HG03196 (cell line): ENCODE measurements around the gene ATP6V1D.
"Not testable (repeated sequence)": the region's sequence is repeated elsewhere in the genome, so short reads cannot be mapped to it uniquely, and the experiment has no call there.

ENCODE experiments used
- ATAC-seq: cut with Tn5 transposase; IDR thresholded peaks from one replicate; pipeline ENCODE4 v1.9.1; 2021; ENCODE audit not compliant: unreplicated experiment

Gene ATP6V1D

DNA sequence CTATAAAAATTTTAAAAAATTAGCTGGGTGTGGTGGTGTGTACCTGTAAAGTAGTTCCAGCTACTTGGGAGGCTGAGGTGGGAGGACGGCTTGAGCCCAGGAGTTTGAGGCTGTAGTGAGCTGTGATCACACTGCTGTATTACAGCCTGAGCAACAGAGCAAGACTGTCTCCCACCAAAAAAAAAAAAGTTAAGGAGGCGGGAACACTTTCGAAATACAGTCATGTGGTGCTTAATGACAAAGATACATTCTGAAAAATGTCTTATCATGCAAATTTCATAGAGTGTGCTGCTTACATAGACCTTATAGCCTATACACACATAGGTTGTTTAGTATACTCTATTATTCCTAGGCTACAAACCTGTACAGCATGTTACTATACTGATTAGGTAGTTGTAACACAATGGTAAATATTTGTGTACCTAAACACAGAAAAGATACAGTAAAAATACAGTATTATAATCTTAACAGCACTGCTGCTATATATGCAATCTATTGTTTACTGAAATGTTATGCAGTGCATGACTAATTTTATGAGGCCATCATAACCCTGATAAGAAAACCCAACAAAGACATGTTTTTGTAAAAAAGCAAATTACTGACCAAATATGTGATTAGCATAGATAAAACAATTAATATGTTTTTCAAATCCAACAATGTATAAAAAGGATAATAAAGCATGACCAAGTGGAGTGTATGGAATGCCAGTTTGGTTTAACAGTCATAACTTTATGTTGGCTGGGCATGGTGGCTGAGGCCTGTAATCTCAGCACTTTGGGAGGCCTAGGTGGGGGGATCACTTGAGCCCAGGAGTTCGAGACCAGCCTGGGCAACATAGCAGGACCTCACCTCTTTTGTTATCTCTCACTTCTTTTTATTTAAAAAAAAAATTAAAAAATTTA, 11.9 kb upstream of the ATP6V1D start:
- ATAC-seq = no peak

DNA sequence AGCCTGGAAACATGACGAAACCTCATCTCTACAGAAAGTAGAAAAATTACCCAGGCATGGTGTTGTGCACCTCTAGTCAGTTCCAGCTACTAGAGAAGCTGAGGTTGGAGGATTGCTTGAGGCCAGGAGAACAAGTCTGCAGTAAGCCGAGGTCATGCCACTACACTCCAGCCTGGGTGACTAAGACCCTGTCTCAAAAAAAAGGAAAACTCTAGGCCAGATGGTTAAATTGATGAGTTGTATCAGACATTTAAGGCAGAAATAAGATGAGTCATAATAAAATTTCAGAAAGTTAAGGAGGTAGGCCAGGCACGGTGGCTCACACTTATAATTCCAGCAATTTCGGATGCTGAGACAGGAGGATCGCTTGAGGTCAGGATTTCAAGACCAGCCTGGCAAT, 11.2 kb upstream of the ATP6V1D start:
- no peak for ATAC-seq

DNA sequence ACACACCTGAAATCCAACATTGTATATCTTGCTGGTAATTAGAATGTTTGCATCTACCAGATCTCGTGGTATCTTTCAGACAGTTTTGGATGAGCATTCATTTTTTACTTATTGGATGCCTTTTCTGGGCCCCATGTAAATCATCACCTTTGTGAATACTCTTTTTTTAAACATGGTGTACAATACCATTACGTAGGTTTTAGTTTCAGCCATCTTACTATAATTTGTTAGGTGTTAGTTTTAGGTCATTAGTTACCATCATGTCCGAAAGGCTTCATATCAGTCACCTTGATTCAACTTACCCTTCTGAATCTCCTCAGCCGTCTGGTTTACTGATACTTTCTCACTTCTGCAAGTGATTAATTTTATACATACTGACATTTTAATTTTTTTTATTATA, 5.9 kb upstream of the ATP6V1D start:
- ATAC-seq = no peak

DNA sequence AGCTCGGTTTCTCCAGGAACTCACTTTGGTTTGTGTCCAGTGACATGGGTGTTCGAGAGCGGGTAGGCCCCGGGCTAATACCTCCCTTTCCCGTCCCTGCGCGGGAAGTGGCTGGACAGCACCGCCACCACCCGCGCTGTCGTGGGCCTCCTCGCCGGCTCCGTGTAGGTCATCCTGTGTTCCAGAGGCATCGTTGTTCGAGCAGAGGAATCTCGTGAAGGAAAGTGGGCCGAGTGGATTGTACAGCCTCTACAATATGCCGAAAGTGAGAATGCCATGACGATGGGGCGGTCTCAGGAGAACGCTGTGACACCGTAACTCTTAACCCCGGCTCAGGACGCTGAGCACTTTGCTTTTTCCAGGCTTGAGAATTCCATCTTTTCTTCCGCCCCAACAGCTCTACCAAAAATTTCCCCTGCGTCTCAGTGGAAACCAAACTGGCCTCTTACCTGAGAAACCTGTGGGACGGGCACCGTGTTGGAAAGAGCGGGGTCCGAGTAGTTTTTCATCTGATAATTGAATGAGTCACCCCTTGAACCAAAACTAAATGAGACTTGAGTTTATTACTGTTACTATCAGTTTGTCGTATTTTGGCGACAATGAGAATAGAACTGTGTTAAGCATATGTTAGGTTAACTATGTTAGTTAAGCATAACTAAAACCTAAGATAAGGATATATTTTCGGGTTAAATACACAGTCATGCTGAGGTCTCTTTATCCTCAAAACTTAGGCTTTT, 1.0 kb upstream of the ATP6V1D start:
- ATAC-seq = no peak

DNA sequence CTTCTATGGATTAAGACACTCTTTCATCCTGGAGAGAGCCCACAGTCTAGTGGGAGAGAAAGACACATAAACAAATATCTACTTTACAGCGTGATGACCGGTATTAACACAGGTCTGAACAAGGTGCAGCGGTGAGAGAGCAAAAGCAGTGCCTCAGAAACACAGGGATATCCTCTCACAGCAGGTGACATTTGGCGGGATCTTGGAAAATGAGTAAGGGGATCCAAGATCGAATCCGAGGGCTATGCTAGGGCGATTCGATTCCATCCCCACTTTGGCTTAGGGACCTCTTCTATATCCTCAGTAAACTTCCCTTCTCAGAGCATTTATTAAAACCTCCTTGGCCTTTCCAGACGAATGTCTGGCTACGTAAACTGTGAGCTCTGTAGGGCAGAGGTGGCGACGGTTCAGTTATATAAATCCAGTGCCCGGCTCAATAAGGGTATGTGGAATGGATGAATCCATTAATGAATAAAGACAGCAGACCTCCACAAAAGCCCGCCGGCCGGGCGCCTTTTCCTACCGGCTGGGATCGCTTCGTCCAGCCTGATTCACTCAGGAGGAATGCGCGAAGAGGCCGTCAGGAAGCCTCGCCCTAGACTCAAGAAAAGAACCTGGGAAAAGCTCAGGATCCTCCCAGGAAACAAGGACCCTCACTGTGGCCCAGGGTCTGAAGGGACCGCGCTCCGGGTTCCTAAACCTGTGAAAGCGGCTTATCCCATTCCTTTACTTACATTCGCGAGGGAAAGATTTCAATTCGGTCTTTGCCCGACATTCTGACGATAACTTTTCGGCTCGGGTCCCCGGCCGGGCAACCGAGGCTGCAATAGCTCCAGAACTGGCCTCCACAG, 455 bp downstream of the ATP6V1D start:
- peak; percentile 1 for ATAC-seq

DNA sequence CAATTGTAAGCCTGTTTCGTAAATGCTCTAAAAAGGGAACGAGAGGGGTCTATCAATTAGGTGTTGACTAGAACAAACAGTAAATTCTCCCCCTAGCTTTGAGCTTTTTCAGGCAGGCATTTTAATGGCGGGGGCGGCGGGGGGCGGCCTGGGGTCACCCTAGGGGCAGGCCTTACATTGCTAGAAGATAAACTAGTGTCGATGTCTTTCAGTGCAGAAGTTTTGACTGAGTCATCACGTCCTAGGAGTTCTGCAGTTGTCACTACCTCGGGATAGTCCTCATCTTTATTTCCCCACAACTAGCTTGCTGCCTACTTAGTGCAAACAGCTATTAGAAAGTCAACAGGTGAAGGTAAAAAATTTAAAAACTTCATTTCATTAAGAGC, 1.6 kb downstream of the ATP6V1D start:
- ATAC-seq = no peak

DNA sequence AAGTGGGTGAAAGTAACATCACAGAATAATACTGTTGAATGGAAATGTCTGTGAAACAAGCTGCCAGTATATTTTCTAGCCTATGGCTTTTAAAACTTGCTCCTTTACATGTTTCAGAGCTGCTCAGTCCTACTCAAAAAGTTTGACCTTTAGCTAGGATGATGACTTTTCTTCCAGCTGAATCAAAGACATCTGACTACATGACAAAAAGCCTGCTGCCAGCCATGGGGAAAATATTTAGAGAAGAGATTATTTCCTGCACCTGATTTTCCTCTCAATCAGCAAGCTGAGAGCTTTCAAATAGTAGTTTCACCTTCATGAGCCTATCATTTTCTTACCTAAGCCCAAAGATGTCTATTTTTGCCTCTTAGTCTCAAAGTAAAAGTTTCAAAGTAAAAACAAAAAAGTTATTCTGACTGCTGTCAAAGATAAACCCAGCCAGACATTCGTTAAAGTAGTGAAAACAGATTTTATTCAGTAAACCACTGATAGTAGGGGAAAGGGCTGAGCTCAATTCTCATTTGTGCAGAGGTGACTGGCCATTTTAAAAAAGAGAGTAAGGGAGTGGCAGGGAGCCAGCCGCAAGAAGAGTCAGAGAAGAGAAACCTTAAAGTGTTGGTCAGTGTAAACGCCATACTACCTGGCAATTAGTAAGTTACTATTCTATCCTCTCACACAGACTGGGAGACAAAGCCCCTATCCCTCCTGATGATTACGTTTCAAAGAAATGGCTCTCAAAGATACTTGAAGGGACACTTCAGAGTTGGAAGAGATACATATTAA, 2.2 kb downstream of the ATP6V1D start:
- ATAC-seq = no peak

DNA sequence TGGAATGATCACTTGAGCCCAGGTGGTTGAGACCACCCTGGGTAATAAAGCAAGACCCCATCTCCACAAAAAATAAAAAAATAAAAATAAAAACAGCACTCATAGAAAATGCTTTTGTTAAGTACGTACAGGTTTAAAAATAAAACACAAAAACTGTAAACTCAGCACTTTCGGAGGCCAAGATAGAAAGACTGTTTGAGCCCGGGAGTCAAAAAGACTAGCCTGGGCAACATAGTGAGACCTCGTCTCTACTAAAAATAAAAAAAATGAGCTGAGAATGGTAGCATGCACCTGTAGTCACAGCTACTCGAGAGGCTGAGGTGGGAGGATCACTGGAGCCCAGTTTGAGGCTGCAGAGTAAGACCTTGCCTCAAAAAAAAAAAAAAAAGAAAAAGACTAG, 7.5 kb downstream of the ATP6V1D start:
- no peak for ATAC-seq

DNA sequence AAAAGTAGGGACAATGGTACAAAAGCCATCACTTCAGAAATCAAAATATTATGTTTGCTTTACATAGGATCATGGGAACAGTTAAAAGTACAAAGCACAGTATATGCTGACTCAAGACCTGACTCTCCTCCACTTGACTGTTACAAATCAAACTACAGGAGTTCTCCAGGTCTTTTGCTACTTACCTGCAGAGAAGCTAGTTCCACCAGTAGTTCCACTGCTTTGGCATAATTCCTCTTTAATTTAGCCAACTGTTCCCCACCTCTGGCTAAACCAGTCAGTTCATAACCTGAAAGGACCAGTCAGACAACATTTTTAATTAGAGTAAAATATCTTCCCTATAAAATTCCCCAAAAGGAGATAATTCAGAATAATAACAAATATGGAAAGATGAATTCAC, 14.0 kb downstream of the ATP6V1D start:
- ATAC-seq = no peak

DNA sequence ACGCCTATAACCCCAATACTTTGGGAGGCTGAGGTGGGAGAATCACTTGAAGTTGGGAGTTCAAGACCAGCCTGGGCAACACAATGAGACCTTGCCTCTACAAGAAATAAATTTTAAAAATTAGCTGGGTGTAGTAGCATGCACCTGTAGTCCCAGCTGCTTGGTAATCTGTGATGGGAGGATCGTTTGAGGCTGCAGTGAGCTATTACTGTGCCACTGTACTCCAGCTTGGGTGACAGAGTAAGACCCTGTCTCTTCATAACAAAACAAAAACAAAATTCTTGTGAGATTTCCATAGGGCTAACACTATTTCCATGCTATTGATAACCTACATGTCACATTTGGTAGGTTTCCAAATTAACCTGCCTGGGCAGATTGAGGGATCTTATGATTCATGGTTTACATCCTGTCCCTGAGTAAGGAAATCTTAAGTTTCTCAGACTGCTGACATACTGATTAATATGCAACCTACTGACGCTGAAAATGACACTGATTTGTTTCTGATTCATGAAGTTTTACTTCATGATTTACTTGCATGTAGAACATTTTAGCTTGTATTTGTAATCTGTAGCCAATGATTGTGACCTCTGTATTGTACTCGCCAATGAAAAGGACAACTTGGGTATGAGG, 15.9 kb downstream of the ATP6V1D start:
- ATAC-seq = no peak

DNA sequence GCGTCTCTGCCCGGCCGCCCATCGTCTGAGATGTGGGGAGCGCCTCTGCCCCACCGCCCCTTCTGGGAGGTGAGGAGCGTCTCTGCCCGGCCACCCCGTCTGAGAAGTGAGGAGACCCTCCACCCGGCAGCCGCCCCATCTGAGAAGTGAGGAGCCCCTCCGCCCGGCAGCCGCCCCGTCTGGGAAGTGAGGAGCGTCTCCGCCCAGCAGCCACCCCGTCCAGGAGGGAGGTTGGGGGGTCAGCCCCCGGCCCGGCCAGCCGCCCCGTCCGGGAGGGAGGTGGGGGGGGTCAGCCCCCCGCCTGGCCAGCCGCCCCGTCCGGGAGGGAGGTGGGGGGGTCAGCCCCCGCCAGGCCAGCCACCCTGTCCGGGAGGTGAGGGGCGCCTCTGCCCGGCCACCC, 18.4 kb downstream of the ATP6V1D start:
- not testable (repeated sequence) for ATAC-seq

DNA sequence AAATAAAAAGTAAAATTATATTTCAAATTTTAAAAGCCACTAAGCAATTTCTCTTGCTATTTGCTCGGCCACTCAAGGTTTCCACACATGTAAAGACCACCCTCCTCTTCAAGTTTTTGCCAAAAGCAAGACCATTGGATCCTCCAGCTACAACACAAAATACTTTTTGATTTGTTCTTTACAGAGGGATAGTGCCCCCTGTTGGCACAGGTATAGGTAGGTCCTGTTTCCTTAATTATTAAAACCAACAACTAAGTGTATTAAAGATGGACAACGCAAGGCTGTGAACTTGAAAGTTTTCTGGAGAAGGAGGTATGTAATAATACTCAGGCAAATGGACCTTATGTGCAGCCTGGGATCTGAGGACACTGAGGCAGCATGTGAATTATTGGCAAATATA, 23.8 kb downstream of the ATP6V1D start:
- no peak for ATAC-seq

DNA sequence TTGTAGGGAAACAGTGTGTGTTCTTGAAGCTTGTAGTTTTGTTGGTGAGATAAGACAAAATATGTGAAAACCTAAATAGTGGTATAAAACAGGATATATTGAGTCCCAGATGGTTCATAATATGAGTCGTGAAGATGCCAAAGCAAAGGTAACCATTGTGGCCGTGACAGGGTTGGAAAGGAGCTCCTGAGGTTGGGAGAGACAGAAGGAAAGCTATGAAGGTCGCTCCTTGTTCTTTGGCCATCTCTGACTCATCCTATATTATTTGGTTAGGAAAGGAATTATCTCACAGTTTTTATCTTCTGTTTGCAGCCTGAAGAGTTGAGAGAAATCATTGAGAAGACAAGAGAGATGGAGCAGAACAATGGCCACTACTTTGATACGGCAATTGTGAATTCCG, 27.1 kb downstream of the ATP6V1D start:
- no peak for ATAC-seq

DNA sequence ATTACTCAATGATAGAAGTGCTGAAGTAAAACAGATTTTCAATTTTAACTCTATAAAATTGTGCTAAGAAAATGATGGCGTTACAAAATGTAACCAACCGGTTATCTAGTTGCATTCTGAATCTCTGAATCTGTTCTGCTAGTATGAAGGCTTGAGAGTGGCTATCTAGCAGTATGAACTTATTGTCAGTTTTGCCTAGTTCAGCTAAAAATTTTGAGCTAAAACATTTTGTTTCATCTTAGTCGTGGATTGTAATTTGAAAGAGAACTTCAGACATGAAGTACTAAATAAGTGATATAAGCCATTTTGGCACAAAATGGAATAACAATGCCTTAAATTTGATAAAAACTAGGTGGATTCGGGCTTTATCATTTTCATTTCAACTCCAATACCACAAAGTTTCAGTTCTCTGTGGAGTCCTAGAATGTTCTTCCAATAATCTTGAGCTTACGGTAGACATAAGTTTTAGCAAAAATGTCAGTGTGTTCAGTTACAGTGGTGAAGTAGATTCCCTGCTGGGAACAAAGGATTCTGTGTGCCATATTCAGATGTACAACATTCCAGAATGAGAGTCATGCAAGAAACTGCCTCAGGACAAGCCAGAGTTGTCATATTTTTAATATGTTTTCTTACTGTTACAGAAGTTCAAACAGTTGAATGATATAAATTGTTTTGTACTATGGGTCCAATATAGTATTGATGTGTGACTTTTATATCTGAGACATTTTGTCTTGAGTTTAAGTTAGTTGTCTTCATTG, 28.1 kb downstream of the ATP6V1D start:
- no peak for ATAC-seq

DNA sequence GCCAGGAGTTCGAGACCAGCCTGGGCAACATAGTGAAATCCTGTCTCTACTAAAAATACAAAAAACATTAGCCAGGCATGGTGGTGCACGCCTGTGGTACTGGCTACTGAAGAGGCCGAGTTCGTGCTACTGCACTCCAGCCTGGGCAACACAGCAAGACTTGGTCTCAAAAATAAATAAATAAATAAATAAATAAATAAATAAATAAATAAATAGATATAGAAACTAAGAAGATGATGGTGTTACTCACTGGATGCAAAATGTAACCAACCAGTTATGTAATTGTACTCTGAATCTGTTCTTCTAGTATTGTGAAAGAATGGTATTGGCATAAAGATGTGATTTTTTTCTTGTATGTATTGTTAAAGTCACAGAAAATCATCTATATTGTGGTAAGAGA, 29.9 kb downstream of the ATP6V1D start:
- ATAC-seq = not testable (repeated sequence)

DNA sequence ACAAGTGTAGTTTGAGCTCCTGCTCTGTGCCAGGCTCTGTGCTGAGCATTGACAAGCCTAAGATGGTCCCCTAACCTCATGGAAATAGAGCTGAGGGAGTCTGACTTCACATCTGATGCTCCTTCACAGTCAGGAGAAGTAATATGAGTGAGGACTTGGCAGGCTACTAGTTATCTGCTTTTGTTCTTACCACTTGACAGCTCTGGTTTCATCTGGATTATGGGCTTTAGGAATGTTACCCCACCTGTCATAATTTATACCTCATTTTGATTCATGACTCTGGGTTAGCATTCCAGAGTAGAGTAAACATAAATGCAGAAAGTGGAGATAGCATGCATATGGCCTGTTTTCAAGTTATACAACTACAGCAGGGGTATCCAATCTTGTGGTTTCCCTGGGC, 40.5 kb downstream of the ATP6V1D start:
- ATAC-seq = no peak

DNA sequence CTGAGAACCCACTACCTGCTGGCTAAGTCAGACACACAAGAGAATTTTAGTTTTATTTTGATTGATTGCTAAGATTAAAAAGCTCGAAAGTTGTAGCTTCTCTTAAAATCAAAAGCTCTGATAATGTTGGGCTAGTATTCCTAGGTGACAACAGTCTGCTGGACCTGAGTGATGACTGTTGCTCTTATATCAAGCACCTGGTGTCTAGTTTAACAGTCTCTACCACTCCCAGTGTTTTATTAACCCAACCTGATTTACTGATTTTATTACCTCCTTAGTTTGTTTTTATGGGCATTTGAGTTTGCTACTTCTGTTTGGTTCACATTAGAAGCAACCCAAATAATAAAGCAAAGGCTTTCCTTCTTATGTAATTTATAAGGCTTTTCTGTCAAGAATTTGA, 41.8 kb downstream of the ATP6V1D start:
- ATAC-seq = no peak

DNA sequence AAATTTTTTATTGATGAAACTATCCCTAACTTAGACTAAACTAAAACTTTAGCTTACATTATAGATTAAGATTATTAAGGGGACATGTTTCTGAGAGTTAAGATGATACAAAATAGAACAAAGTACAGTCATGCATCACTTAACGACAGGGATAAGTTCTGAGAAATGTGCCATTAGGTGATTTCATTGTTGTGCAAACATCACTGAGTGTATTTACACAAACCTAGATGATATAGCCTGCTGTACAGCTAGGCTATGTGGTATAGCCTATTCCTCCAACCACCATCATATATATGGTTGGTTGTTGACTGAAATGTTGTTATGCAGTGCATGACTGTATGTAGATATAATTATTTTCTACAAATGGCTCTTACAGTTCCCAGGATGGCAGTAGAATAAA, 46.5 kb downstream of the ATP6V1D start:
- ATAC-seq = no peak

DNA sequence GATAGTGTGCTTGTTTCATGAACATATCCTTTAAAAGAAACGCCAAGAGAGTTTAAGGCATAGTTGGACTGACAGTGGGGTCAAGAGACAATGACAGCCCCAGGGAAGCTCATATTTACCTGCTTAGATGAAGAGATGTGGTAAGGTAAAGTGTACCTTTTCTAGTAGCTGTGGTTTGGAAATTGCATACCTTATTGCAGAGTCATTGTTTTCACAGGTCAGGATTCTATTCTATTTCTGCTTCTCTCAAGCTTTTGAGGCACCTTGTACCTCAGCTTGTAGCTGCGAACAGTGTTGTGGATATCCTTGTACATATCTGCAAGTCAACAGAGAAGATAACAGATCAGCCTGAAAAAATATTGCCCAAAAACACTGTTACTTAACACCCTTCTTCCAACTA, 47.7 kb downstream of the ATP6V1D start:
- no peak for ATAC-seq
